BLaER1 treated with 17β-estradiol and CSF1 and Interleukin-3, amounts not matched to agents 10 nM and 100 nM (cell line): ENCODE measurements around the gene DDX39B.

ENCODE experiments used
- H3K27ac ChIP-seq, 11 experiments: shearing (Covaris generic); formaldehyde crosslinking; 2 replicates each; pipeline ENCODE4 v1.8.1; 2022
- H3K27me3 ChIP-seq, 11 experiments: shearing (Covaris generic); formaldehyde crosslinking; 2 replicates each; pipeline ENCODE4 v1.8.1; 2022
- H3K36me3 ChIP-seq, 11 experiments: shearing (Covaris generic); formaldehyde crosslinking; 2 replicates each; pipeline ENCODE4 v1.8.1; 2022
- H3K4me1 ChIP-seq, 10 experiments: shearing (Covaris generic); formaldehyde crosslinking; 2 replicates each; pipeline ENCODE4 v1.8.1; 2022
- H3K4me2 ChIP-seq, 11 experiments: shearing (Covaris generic); formaldehyde crosslinking; 2 replicates each; pipeline ENCODE4 v1.8.1; 2022
- H3K4me3 ChIP-seq, 10 experiments: shearing (Covaris generic); formaldehyde crosslinking; 2 replicates each; pipeline ENCODE4 v1.8.1; 2022
- H3K9ac ChIP-seq, 11 experiments: shearing (Covaris generic); formaldehyde crosslinking; 2 replicates each; pipeline ENCODE4 v1.8.1; 2022
- H3K9me3 ChIP-seq, 11 experiments: shearing (Covaris generic); formaldehyde crosslinking; replicated peaks in 1 of 11; 2 replicates each; pipeline ENCODE4 v1.8.1; 2022
- H4K20me1 ChIP-seq, 11 experiments: shearing (Covaris generic); formaldehyde crosslinking; 2 replicates each; pipeline ENCODE4 v1.8.1; 2022
- Cebpa-rat ChIP-seq, 11 experiments: shearing (Covaris generic); IDR thresholded peaks; 2 replicates each; pipeline ENCODE4 v1.8.1; 2022

The DDX39B gene

GRCh38 chr6:31577579-31577966 is 35.8 kb upstream of the DDX39B start:
- peak overlapping the region; percentile 71 to 89 (median 85); a peak in 19 of 20 replicates for H3K4me3 ChIP-seq
- no peaks in the 10 kb centered on the region for H3K9me3 ChIP-seq
- H4K20me1 ChIP-seq = peaks cover 0 to 31% (median 17%) of the 10 kb centered on the region in 11 experiments; a peak in 15 of 22 replicates
- H3K4me2 ChIP-seq = peak overlapping the region; percentile 90 to 100 (median 96)
- H3K4me1 ChIP-seq = peaks cover 78 to 97% (median 93%) of the 10 kb centered on the region in 10 experiments
- peak overlapping the region; percentile 82 to 94 (median 87); a peak in 19 of 22 replicates for H3K9ac ChIP-seq
- peaks cover 18 to 28% (median 26%) of the 10 kb centered on the region in 11 experiments for H3K36me3 ChIP-seq
- H3K27ac ChIP-seq = peak overlapping the region in 7 of 11 experiments; percentile 83 to 93 (median 90); a peak in 11 of 22 replicates
- H3K27me3 ChIP-seq = no peaks in the 10 kb centered on the region
- no peak for TF ChIP-seq Cebpa-rat (IDR thresholded peaks at IDR 0.05)

- TF ChIP-seq Cebpa-rat (IDR thresholded peaks at IDR 0.05) = no peak
- Histone ChIP-seq H3K4me3 (peak overlapping the region; percentile 71 to 89 (median 85)), H3K27ac (peak overlapping the region in 10 of 11 experiments; percentile 74 to 93 (median 86); a peak in 19 of 22 replicates), H3K4me2 (peak overlapping the region; percentile 90 to 100 (median 96)), H3K9ac (peak overlapping the region; percentile 82 to 94 (median 87)), H3K9me3 (no peaks in the 10 kb centered on the region), H4K20me1 (peaks cover 0 to 31% (median 17%) of the 10 kb centered on the region in 11 experiments; a peak in 15 of 22 replicates), H3K36me3 (peaks cover 18 to 28% (median 26%) of the 10 kb centered on the region in 11 experiments), H3K27me3 (no peaks in the 10 kb centered on the region), H3K4me1 (peaks cover 78 to 97% (median 93%) of the 10 kb centered on the region in 10 experiments)
Measured at GRCh38 chr6:31576897-31577578, 35.2 kb upstream of the DDX39B start.

GRCh38 chr6:31575952-31576685 is 34.3 kb upstream of the DDX39B start:
- Histone ChIP-seq H3K9me3 (no peaks in the 10 kb centered on the region), H3K4me1 (peaks cover 82 to 97% (median 94%) of the 10 kb centered on the region in 10 experiments), H3K9ac (peak overlapping the region; percentile 82 to 94 (median 87)), H3K4me3 (peak overlapping the region; percentile 71 to 89 (median 85)), H4K20me1 (peaks cover 0 to 31% (median 17%) of the 10 kb centered on the region in 11 experiments; a peak in 15 of 22 replicates), H3K36me3 (peaks cover 18 to 28% (median 26%) of the 10 kb centered on the region in 11 experiments), H3K27ac (peak overlapping the region; percentile 35 to 93 (median 86); a peak in 21 of 22 replicates), H3K4me2 (peak overlapping the region; percentile 90 to 100 (median 96)), H3K27me3 (no peaks in the 10 kb centered on the region)
- TF ChIP-seq Cebpa-rat (IDR thresholded peaks at IDR 0.05) = no peak

GRCh38 chr6:31575335-31575901 is 33.6 kb upstream of the DDX39B start, which contains the start of gene TNF:
TSS of gene TNF (plus strand) at chr6:31575565. CDS start at chr6:31575742, 177 bp downstream.
- H3K36me3 ChIP-seq = peaks cover 18 to 28% (median 26%) of the 10 kb centered on the region in 11 experiments
- peak within 1 kb of the TSS; percentile 82 to 94 (median 87) for H3K9ac ChIP-seq
- H3K27me3 ChIP-seq = no peaks in the 10 kb centered on the region
- H3K4me3 ChIP-seq = peak within 1 kb of the TSS; percentile 71 to 89 (median 85)
- H3K4me1 ChIP-seq = peaks cover 83 to 99% (median 97%) of the 10 kb centered on the region in 10 experiments
- peaks cover 0 to 31% (median 17%) of the 10 kb centered on the region in 11 experiments; a peak in 15 of 22 replicates for H4K20me1 ChIP-seq
- peak within 1 kb of the TSS; percentile 90 to 100 (median 96) for H3K4me2 ChIP-seq
- H3K27ac ChIP-seq = peak within 1 kb of the TSS; percentile 58 to 93 (median 86); a peak in 21 of 22 replicates
- no peaks in the 10 kb centered on the region for H3K9me3 ChIP-seq
- peak in 1 of 11 experiments; percentile 55; a peak in 1 of 22 replicates for TF ChIP-seq Cebpa-rat (IDR thresholded peaks at IDR 0.05)

GRCh38 chr6:31574106-31575061 is 32.6 kb upstream of the DDX39B start:
- H3K4me3 ChIP-seq = peak overlapping the region; percentile 71 to 89 (median 85); a peak in 18 of 20 replicates
- H3K27ac ChIP-seq = peak overlapping the region; percentile 58 to 93 (median 86); a peak in 21 of 22 replicates
- no peaks in the 10 kb centered on the region for H3K27me3 ChIP-seq
- peaks cover 82 to 99% (median 97%) of the 10 kb centered on the region in 10 experiments for H3K4me1 ChIP-seq
- H3K9me3 ChIP-seq = no peaks in the 10 kb centered on the region
- peak overlapping the region; percentile 82 to 94 (median 87) for H3K9ac ChIP-seq
- peaks cover 0 to 31% (median 17%) of the 10 kb centered on the region in 11 experiments; a peak in 15 of 22 replicates for H4K20me1 ChIP-seq
- H3K36me3 ChIP-seq = peaks cover 18 to 28% (median 26%) of the 10 kb centered on the region in 11 experiments
- TF ChIP-seq Cebpa-rat (IDR thresholded peaks at IDR 0.05) = no peak
- peak overlapping the region; percentile 90 to 100 (median 96) for H3K4me2 ChIP-seq

- peak overlapping the region in 7 of 11 experiments; percentile 83 to 93 (median 90); a peak in 14 of 22 replicates for H3K27ac ChIP-seq
- peak overlapping the region in 4 of 11 experiments; percentile 69 to 94 (median 91); a peak in 5 of 22 replicates for H3K9ac ChIP-seq
- H3K27me3 ChIP-seq = no peaks in the 10 kb centered on the region
- no peak for TF ChIP-seq Cebpa-rat (IDR thresholded peaks at IDR 0.05)
- H3K36me3 ChIP-seq = peaks cover 15 to 22% (median 20%) of the 10 kb centered on the region in 11 experiments
- no peak overlapping the region for H3K4me3 ChIP-seq
- H3K4me2 ChIP-seq = peak overlapping the region; percentile 90 to 100 (median 96); a peak in 21 of 22 replicates
- peaks cover 82 to 100% (median 98%) of the 10 kb centered on the region in 10 experiments for H3K4me1 ChIP-seq
- H4K20me1 ChIP-seq = peaks cover 0 to 30% (median 17%) of the 10 kb centered on the region in 11 experiments; a peak in 15 of 22 replicates
- H3K9me3 ChIP-seq = no peaks in the 10 kb centered on the region
Measured at GRCh38 chr6:31573239-31574105, 31.7 kb upstream of the DDX39B start.
